Spinal cord (tissue), 10 donors: Measurements from ENCODE around the gene SMIM41. TPM values are rescaled to one million over a fixed set of nuclear protein-coding genes. Genes with fewer than 3 reads are reported as not detected.

Source experiments
- DNase-seq, 6 donors: peaks; one replicate each; pipeline versions ENCODE4 v3.0.0 to v3.0.0-alpha.2; 2013 to 2015; ENCODE audit warnings: low spot score in 6 of 6, low read depth in 4 of 6
- H3K27ac ChIP-seq: one replicate; pipeline ENCODE4 v1.5.1; 2013; ENCODE audit warnings: low read depth, low read length, control low read depth
- H3K27me3 ChIP-seq: one replicate; pipeline ENCODE4 v1.6.1; 2013; ENCODE audit warnings: low read length; ENCODE audit not compliant: control insufficient read depth, insufficient read depth
- H3K36me3 ChIP-seq: one replicate; pipeline ENCODE4 v1.6.1; 2013; ENCODE audit warnings: low read length; ENCODE audit not compliant: control insufficient read depth, insufficient read depth
- H3K4me1 ChIP-seq: one replicate; pipeline ENCODE4 v1.6.1; 2013; ENCODE audit warnings: low read length; ENCODE audit not compliant: control insufficient read depth, insufficient read depth
- H3K4me3 ChIP-seq: one replicate; pipeline ENCODE4 v1.5.1; 2013; ENCODE audit warnings: low read depth, low read length, control low read depth
- H3K9me3 ChIP-seq: one replicate; pipeline ENCODE4 v1.6.1; 2013; ENCODE audit warnings: low read length; ENCODE audit not compliant: control insufficient read depth, insufficient read depth
- WGBS: methylation state at CpG from one replicate; pipeline ENCODE4 v1.1.5; 2013; ENCODE audit warnings: missing lambda C conversion rate; ENCODE audit not compliant: insufficient coverage; 5-methylcytosine and 5-hydroxymethylcytosine counted together
- polyA plus RNA-seq, 2 donors: library from polyadenylated mRNA; unstranded; fragments of 120-200 nt; gene quantifications; one replicate each; pipeline ENCODE4 v1.2.1, GENCODE V29; 2013; ENCODE audit not compliant: insufficient read length in 2 of 2
- total RNA-seq, 2 donors: library from RNA; depleted of rRNA in 1 of 2; stranded (reverse); fragments of 120-200 nt in 1 of 2; fragments of >200 nt in 1 of 2; gene quantifications; one replicate each; pipeline versions ENCODE4 v1.2.3 to v1.2.4, GENCODE V29; 2013 to 2014
- donor health status: healthy.

SMIM41 gene
- total and polyA plus RNA-seq, 4 donors = 0.23 to 0.79 (median 0.46) TPM

DNA sequence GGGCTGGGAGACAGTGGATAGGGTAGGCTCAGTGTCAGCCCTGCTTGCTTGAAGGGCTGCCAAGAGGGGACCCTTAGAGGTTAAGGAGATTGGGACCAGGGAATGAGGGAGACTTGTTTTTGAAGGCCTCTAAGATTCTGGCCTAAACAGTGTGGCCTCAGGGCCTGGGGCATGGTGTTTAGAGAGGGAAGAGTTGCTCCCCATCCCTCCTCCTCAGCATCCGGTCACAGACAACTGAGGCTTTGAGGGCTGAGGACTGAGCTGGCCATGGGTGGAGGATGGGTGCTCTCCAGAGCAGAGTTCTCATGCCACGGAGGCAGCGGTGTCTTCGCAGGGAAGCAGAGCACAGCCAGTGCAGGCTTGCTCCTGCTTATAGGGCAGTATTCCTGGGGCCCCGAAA is 62.9 kb downstream of the SMIM41 start:
- H3K9me3 ChIP-seq = no peaks in the 10 kb centered on the region
- 98% methylated on average over 5 of the region's 5 CpGs for WGBS
- H3K27ac ChIP-seq = no peak overlapping the region
- H3K4me1 ChIP-seq = no peaks in the 10 kb centered on the region
- no peak for DNase-seq
- H3K27me3 ChIP-seq = no peaks in the 10 kb centered on the region
- no peaks in the 10 kb centered on the region for H3K36me3 ChIP-seq
- H3K4me3 ChIP-seq = no peak overlapping the region

DNA sequence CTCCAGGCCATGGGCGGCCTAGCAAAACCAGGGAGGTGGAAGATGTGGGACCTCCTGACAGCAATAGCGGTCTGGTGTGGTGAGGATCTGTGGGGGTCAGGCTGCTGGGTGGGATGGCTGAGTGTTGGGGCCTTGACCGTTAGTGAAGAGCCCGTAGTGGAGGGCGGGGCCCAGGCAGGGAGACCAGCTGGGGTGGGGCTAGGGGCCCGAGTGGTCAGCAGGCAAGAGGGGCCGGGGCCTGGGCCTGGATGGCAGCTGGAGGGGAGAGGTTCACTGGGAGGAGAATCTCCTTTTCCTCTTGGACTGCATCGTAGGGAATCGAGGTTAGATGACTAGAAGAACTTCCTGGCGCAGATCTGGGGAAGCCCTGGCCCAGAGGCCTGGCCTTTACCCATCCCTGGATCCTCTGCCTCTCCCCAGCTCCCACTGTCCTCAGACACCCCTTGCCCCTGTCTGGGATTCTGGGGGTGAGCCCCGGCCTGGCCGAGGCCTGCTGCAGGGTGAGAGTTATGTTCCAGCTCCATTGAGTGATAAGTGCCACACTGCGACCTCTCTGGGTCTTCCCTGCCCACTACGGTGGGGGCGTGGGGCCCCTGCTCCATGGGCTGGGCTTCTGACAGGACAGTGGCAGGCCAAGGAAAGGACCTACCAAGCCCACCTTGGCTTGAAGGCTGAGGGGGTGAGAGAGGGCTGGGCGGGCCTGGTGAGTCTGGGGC is 65.2 kb downstream of the SMIM41 start:
- Histone ChIP-seq H3K27ac (no peak overlapping the region), H3K36me3 (no peaks in the 10 kb centered on the region), H3K4me3 (no peak overlapping the region), H3K9me3 (no peaks in the 10 kb centered on the region), H3K4me1 (peaks cover 10% of the 10 kb centered on the region), H3K27me3 (no peaks in the 10 kb centered on the region)
- WGBS = 89% methylated on average over 16 of the region's 16 CpGs
- DNase-seq = no peak

DNA sequence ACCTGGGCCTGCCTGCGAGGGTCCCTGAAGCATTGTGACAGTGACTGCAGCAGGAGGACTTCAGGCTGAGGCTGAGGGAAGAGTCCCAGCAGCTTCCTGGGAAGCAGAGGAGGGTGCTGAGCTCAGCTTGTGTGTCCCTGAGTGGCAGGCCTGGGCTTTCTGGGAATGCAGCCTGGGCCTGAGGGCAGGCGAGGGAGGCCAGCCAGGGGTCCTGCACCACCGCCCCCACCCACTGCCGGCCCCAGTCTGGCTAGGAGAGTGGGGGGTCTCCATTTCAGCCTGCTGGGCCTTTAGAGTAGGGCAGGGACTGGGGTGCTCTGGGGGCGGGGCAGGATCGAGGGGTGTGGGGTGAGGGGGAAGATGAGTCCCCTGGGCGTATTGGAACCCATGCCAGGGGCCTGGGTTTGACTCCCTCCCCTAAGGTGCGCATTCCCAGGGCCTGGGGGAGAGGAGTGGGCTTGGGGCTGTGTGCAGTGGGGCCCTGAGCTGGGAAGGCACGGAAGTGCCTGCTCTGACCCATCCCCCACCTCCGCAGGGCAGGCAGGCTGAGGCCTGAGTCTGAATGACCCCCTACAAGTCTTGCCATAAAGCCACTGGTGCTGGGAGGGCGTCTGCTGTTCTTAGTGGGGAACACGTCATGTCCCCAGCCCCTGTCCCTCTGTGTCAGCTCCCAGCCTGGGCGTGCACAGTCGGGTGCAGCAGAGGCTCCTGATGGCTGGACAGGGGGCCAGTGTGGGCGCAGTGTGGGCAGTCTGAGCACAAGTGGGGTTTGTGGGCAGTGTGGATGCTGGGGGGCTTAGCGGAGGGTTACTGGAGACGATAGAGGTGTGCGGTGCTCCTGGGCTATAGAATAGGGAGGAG is 66.0 kb downstream of the SMIM41 start:
- no peak for DNase-seq
- 74% methylated on average over 17 of the region's 18 CpGs for whole genome bisulfite sequencing
- H3K4me1 ChIP-seq = peaks cover 18% of the 10 kb centered on the region

DNA sequence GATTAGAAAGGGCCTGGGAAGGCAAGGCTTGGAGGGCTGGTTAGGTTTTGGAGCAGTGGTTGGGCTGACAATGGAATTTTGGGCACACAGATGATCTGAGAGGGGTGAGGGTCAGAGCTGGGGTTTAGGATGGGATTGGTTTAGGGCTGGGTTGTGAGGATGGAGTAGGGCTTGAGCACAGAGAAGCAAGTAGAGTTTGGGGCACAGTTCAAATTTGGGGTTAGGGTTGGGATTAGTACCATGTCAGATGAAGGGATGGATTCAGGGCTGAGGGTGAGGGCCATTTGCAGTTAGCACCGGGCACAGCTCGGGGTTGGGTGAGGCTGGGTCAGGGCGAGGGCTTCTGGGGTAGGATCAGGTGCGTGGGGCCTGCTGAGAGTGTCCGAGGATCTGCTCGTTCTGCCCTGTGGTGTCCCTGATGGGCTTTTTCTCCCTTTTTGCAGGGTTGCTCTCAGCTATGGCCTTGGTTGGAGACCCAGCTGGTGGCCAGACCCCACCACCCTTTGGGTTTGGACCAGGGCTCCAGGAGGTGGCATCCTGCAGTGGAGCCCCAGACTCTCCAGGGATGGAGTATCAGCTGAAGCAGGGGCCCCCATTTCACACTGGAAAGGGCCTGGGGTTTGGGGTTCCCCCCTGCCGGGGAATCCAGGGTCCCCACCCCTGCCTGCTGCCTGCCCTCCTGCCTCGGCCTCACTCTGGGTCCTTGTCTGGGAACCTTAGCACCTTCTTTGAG is 66.8 kb downstream of the SMIM41 start:
- Histone ChIP-seq H3K36me3 (no peaks in the 10 kb centered on the region), H3K9me3 (no peaks in the 10 kb centered on the region), H3K27me3 (no peaks in the 10 kb centered on the region), H3K4me1 (peaks cover 18% of the 10 kb centered on the region), H3K4me3 (no peak overlapping the region), H3K27ac (no peak overlapping the region)
- 91% methylated on average over 8 of the region's 8 CpGs for WGBS
- no peak for DNase-seq

More for the DNA sequence above, 66.0 kb downstream of the SMIM41 start:
- Histone ChIP-seq H3K27ac (no peak overlapping the region), H3K36me3 (no peaks in the 10 kb centered on the region), H3K27me3 (no peaks in the 10 kb centered on the region), H3K4me3 (no peak overlapping the region), H3K9me3 (no peaks in the 10 kb centered on the region)

DNA sequence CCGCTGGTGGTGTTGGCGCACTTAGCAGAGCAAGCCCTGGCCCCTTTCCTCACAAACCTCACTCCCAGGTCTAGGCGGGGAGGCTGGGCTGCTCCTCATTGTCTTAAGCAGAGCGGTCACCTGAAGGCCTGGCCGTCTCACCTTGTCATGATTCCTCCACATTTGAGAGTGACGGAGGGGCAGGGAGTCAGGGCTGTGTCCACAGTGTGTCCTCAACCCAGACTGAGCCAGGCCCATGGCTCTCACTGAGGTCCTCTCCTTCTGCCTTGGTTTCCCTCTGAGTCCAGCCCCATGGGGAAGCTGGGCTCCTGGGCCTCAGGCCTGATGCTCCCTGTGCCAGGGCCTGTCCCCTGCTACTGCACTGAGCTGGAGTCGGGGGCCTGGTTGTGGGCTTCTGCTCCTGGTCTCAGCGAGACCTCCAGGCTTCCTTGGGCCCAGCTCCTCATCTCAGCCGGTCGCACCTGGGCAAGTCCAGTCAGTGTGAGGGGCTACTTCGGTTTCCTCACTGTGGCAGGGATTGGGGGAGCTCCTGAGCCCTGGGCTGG is 67.4 kb downstream of the SMIM41 start:
- Histone ChIP-seq H3K27me3 (peaks cover 2% of the 10 kb centered on the region), H3K9me3 (no peaks in the 10 kb centered on the region), H3K27ac (no peak overlapping the region), H3K4me3 (no peak overlapping the region), H3K4me1 (peaks cover 22% of the 10 kb centered on the region), H3K36me3 (no peaks in the 10 kb centered on the region)
- no peak for DNase-seq
- 93% methylated on average over 10 of the region's 11 CpGs for WGBS

DNA sequence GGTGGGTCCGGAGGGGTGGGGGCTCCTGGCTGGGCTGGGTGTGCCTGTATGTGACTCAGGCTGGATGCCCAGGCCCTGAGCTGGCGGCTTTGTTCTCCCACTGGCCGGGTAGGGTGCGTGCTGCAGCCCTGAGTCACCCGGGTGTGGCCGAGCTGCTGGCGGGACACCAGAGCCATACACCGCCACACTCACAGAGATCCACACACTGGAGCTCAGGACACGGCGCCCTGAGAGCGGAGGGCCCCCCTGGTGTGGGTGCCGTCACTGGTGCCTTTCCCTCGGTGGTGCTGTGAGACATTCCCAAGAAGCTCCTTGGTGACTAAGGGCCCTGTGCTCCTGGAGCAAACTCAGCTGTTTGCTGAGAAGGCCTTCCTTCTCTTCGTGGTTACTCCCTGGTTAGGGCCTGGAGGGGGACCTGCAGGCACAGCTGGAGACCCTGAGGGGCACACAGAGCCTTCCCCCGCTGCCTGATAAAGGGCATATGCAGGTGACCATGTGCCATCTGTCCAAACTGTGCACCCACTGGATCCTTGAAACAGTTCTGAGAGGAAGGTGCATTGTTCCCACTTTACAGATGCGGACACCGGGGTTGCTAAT is 68.0 kb downstream of the SMIM41 start:
- DNase-seq = peak in 1 of 6 donors; percentile 32

DNA sequence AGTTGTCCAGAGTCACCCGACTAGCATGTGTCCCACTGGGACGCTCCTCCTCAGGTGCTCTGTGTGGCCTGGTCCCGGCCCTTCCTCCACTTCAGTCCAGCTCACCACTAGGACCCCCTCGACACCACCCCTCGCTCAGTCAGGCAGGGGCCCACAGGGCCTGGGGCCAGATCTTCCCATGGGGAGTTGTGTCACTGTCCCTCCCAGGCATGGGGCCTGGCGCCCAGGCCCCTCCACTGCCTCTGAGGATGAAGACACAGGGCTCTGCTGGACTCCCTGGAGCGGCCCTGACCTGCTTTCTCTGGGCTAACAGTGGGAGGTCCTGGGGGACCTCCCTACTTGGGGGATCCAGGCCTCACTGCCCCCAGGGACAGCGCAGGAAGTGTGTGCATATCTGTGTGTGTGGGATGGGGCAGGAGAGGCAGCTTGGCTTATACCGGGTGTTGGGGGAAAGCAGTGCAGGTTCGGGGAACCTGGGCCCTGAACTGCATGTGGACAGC is 68.5 kb downstream of the SMIM41 start:
- no peak overlapping the region for H3K27ac ChIP-seq
- H3K9me3 ChIP-seq = no peaks in the 10 kb centered on the region
- H3K4me3 ChIP-seq = no peak overlapping the region
- DNase-seq = no peak
- H3K36me3 ChIP-seq = no peaks in the 10 kb centered on the region
- H3K27me3 ChIP-seq = peaks cover 10% of the 10 kb centered on the region
- peaks cover 30% of the 10 kb centered on the region for H3K4me1 ChIP-seq
- 93% methylated on average over 10 of the region's 10 CpGs for WGBS

More for the DNA sequence above, 68.0 kb downstream of the SMIM41 start:
- Histone ChIP-seq H3K27me3 (peaks cover 5% of the 10 kb centered on the region), H3K4me3 (no peak overlapping the region), H3K9me3 (no peaks in the 10 kb centered on the region), H3K27ac (no peak overlapping the region), H3K4me1 (peaks cover 27% of the 10 kb centered on the region), H3K36me3 (no peaks in the 10 kb centered on the region)
- 76% methylated on average over 17 of the region's 17 CpGs for WGBS

DNA sequence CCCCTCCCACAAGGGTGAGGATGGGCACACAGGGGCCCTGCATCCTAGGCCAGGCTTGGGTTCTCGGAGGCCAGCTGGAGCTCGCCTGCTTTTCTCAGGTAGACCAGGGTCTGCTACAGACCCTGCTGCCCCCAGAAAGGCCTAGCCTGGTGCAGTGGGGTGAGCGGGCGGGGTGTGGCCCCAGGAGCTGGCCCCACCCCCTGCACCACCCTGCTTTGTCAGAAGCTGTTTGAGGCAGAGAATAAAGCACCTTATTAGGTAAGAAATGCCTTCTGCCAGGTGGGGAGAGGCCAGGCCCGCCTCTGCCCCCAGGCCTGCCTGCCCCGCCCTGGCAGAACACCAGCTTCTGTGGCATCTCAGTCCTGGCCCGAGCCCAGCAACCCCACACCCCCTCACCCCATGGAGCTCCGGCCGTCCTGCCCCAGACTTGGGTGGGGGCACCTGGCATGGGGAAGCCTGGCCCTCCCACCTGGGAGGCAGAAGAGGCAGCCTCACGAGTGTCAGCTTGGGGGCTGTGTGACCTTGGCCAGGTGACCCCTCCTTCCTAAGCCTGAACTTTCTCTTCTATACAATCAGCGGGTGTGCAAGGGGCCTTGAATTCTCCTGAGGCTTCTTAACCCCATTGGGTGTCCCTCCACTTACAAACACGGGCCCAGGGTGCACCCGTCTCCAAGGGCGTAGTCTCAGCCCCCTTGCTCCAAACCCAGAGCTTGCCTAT is 69.1 kb downstream of the SMIM41 start:
- Histone ChIP-seq H3K4me1 (peaks cover 33% of the 10 kb centered on the region), H3K36me3 (no peaks in the 10 kb centered on the region), H3K4me3 (no peak overlapping the region), H3K9me3 (no peaks in the 10 kb centered on the region), H3K27me3 (peaks cover 13% of the 10 kb centered on the region), H3K27ac (no peak overlapping the region)
- DNase-seq = no peak
- 93% methylated on average over 12 of the region's 14 CpGs for WGBS
